HG02938 (cell line): Measurements from ENCODE around the gene AMT.
A peak's percentile ranks its signal among the peaks of the same experiment; 100 is the strongest.
"Not testable (repeated sequence)": the region's sequence is repeated elsewhere in the genome, so short reads cannot be mapped to it uniquely, and the experiment has no call there.

Experiments used
- ATAC-seq: cut with Tn5 transposase; IDR thresholded peaks from one replicate; pipeline ENCODE4 v1.9.1; 2021; ENCODE audit warnings: mild to moderate bottlenecking, moderate library complexity; ENCODE audit not compliant: unreplicated experiment

Gene AMT

GRCh38 chr3:49424816-49425215, 2.5 kb upstream of the AMT start:
- ATAC-seq, result no peak

GRCh38 chr3:49421890-49422378, 339 bp downstream of the AMT start:
- ATAC-seq, result no peak

- ATAC-seq, result no peak
Measured at GRCh38 chr3:49417516-49418120, 4.7 kb downstream of the AMT start.

- no peak for ATAC-seq
Measured at GRCh38 chr3:49416867-49417266, 5.4 kb downstream of the AMT start.

GRCh38 chr3:49415931-49416601, 6.2 kb downstream of the AMT start:
- no peak for ATAC-seq

GRCh38 chr3:49414753-49415152, 7.5 kb downstream of the AMT start:
- ATAC-seq, result no peak

- ATAC-seq, result no peak
Measured at GRCh38 chr3:49413338-49413734, 8.9 kb downstream of the AMT start.

GRCh38 chr3:49412632-49413337, 9.5 kb downstream of the AMT start:
- peak; percentile 1 for ATAC-seq

- peak; percentile 80 for ATAC-seq
Measured at GRCh38 chr3:49411968-49412631, 10.2 kb downstream of the AMT start, which contains the start of the genes RHOA and TCTA. Gene RHOA (minus strand): TSS chr3:49411976. CDS start chr3:49375589, 36,387 bp downstream. Gene TCTA (plus strand): TSS chr3:49412423. CDS start chr3:49412427, 4 bp downstream.

GRCh38 chr3:49411535-49411967, 10.7 kb downstream of the AMT start:
- peak; percentile 16 for ATAC-seq

- no peak for ATAC-seq
Measured at GRCh38 chr3:49410846-49411534, 11.3 kb downstream of the AMT start.

GRCh38 chr3:49410066-49410845, 12.0 kb downstream of the AMT start:
- no peak for ATAC-seq

GRCh38 chr3:49406571-49407565, 15.4 kb downstream of the AMT start:
- ATAC-seq, result no peak

- ATAC-seq, result not testable (repeated sequence)
Measured at GRCh38 chr3:49405570-49405969, 16.7 kb downstream of the AMT start.

- ATAC-seq, result no peak
Measured at GRCh38 chr3:49403891-49404290, 18.4 kb downstream of the AMT start.

GRCh38 chr3:49401766-49402165, 20.5 kb downstream of the AMT start:
- ATAC-seq, result no peak

GRCh38 chr3:49399461-49399860, 22.8 kb downstream of the AMT start:
- ATAC-seq, result no peak

GRCh38 chr3:49397470-49397869, 24.8 kb downstream of the AMT start:
- no peak for ATAC-seq

GRCh38 chr3:49391310-49391709, 31.0 kb downstream of the AMT start:
- ATAC-seq, result not testable (repeated sequence)
